ENCODE data around the gene CCDC28A. TPM values are rescaled to one million over a fixed set of nuclear protein-coding genes. Genes with fewer than 3 reads are reported as not detected.

Gene CCDC28A
- total and polyA plus RNA-seq, 4 donors: 15.1 to 30.8 (median 24.5) TPM

DNA sequence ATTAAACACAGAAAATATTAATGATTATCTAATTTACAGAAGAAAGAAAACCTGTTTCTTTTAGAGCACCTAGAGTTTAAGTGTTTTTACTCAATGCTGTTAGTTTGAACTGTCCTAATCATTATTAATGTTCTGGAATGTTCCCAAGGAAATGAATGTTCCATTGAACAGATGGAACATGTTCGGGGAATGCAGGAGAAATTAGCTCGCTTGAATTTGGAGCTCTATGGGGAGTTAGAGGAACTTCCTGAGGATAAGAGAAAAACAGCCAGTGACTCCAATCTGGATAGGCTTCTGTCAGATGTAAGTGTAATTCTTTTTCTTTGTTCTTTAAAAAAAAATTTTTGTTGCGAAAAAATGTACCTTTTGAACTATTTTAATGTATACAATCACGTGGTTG, 11.5 kb downstream of the CCDC28A start:
- 77 to 86% methylated on average over 4 of the region's 4 CpGs for WGBS, 2 donors
- DNase-seq (no peak), ATAC-seq (ENCODE audit: insufficient read depth, low FRiP score) (no peak)
- Histone ChIP-seq H3K9ac (ENCODE audit: insufficient read depth in 1 of 2, low read length in 2 of 2) (no peak overlapping the region), H3K4me3 (no peak overlapping the region), H3K27ac (ENCODE audit: low read depth in 1 of 2, low read length in 1 of 2) (no peak overlapping the region), H3K9me3 (ENCODE audit: control insufficient read depth in 4 of 4, insufficient read depth in 3 of 4, low read length in 3 of 4) (no peaks in the 10 kb centered on the region), H3K36me3 (ENCODE audit: control insufficient read depth in 4 of 4, insufficient read depth in 4 of 4, low read length in 4 of 4) (peaks cover 10 to 33% (median 13%) of the 10 kb centered on the region in 4 donors), H3K4me1 (ENCODE audit: control insufficient read depth in 5 of 5, insufficient read depth in 5 of 5, low read length in 5 of 5) (peaks cover 0 to 2% (median 0%) of the 10 kb centered on the region in 5 donors), H3K27me3 (ENCODE audit: control insufficient read depth in 3 of 3, insufficient read depth in 3 of 3, low read length in 2 of 3) (no peaks in the 10 kb centered on the region)
- TF ChIP-seq, protein P1, sequence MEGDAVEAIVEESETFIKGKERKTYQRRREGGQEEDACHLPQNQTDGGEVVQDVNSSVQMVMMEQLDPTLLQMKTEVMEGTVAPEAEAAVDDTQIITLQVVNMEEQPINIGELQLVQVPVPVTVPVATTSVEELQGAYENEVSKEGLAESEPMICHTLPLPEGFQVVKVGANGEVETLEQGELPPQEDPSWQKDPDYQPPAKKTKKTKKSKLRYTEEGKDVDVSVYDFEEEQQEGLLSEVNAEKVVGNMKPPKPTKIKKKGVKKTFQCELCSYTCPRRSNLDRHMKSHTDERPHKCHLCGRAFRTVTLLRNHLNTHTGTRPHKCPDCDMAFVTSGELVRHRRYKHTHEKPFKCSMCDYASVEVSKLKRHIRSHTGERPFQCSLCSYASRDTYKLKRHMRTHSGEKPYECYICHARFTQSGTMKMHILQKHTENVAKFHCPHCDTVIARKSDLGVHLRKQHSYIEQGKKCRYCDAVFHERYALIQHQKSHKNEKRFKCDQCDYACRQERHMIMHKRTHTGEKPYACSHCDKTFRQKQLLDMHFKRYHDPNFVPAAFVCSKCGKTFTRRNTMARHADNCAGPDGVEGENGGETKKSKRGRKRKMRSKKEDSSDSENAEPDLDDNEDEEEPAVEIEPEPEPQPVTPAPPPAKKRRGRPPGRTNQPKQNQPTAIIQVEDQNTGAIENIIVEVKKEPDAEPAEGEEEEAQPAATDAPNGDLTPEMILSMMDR (IDR thresholded peaks at IDR 0.05; ENCODE audit: control extremely low read depth, extremely low read depth): no peak

DNA sequence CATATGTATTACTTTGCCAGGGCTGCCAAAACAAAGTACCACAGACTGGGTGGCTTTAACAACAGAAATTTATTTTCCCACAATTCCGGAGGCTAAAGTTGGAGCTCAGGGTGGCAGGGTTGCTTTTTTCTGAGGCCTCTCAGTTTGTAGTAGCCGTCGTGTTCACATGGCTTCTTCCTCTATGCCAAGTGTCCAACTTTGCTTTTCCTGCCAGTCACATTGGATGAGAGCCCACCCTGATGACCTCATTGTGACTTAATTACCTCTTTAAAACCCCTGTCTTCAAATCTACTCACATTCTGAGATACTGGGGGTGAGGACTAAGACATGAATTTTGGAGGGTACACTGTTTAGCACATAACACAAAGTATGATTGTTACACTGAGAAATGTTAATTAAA, 12.4 kb downstream of the CCDC28A start:
- no peak overlapping the region for H3K4me3 ChIP-seq
- no peak for ATAC-seq (ENCODE audit: insufficient read depth, low FRiP score)
- TF ChIP-seq, protein P1 (IDR thresholded peaks at IDR 0.05; ENCODE audit: control extremely low read depth, extremely low read depth): no peak
- H3K4me1 ChIP-seq (ENCODE audit: control insufficient read depth in 5 of 5, insufficient read depth in 5 of 5, low read length in 5 of 5): peaks cover 0 to 2% (median 0%) of the 10 kb centered on the region in 5 donors
- no peak overlapping the region for H3K9ac ChIP-seq (ENCODE audit: insufficient read depth in 1 of 2, low read length in 2 of 2)
- peaks cover 12 to 29% (median 14%) of the 10 kb centered on the region in 4 donors for H3K36me3 ChIP-seq (ENCODE audit: control insufficient read depth in 4 of 4, insufficient read depth in 4 of 4, low read length in 4 of 4)
- 76 to 84% methylated on average over 3 of the region's 3 CpGs for WGBS, 2 donors
- peak overlapping the region in 1 of 2 donors; percentile 68 for H3K27ac ChIP-seq (ENCODE audit: low read depth in 1 of 2, low read length in 1 of 2)
- H3K27me3 ChIP-seq (ENCODE audit: control insufficient read depth in 3 of 3, insufficient read depth in 3 of 3, low read length in 2 of 3): no peaks in the 10 kb centered on the region
- no peak for DNase-seq
- no peaks in the 10 kb centered on the region for H3K9me3 ChIP-seq (ENCODE audit: control insufficient read depth in 4 of 4, insufficient read depth in 3 of 4, low read length in 3 of 4)

DNA sequence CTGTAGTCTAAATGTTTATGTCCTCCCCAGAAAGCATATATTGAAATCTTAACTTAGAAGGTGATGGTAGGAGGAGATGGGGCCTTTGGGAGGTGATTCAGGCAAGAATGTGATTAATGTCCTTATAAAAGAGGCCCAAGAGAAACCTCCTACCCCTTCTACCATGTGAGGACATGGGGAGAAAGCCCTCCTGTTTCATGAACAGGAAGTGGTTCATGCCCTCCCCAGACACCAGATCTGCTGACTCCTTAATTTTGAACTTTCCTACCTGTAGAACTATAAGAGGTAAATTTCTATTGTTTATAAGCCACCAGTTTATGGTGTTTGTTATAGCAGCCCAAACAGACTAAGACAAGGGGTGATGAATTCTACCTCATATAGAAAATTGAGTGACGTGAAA, 13.6 kb downstream of the CCDC28A start:
- WGBS, 2 donors: 49 to 98% methylated on average over 1 of the region's 1 CpG
- ATAC-seq (ENCODE audit: insufficient read depth, low FRiP score) (no peak), DNase-seq (no peak)
- Histone ChIP-seq H3K27ac (ENCODE audit: low read depth in 1 of 2, low read length in 1 of 2) (no peak overlapping the region), H3K9me3 (ENCODE audit: control insufficient read depth in 4 of 4, insufficient read depth in 3 of 4, low read length in 3 of 4) (no peaks in the 10 kb centered on the region), H3K4me3 (no peak overlapping the region), H3K4me1 (ENCODE audit: control insufficient read depth in 5 of 5, insufficient read depth in 5 of 5, low read length in 5 of 5) (peaks cover 0 to 2% (median 0%) of the 10 kb centered on the region in 5 donors), H3K27me3 (ENCODE audit: control insufficient read depth in 3 of 3, insufficient read depth in 3 of 3, low read length in 2 of 3) (no peaks in the 10 kb centered on the region), H3K36me3 (ENCODE audit: control insufficient read depth in 4 of 4, insufficient read depth in 4 of 4, low read length in 4 of 4) (peaks cover 9 to 22% (median 15%) of the 10 kb centered on the region in 4 donors), H3K9ac (ENCODE audit: insufficient read depth in 1 of 2, low read length in 2 of 2) (no peak overlapping the region)
- TF ChIP-seq, protein P1 (IDR thresholded peaks at IDR 0.05; ENCODE audit: control extremely low read depth, extremely low read depth): no peak
